OCI-LY3 (cell line): ENCODE results near the gene PIK3C2G.

ENCODE experiments used
- H2AFZ ChIP-seq: fragments of 200-600, 300-600 bp; shearing (Covaris generic); 2 replicates; pipeline ENCODE4 v1.6.0; 2014; ENCODE audit warnings: antibody characterized with exemption, low read depth, low read length
- H3K27ac ChIP-seq: fragments of 200-600, 300-600 bp; sonication (generic); 2 replicates; pipeline ENCODE4 v1.5.1; 2014; ENCODE audit warnings: mild to moderate bottlenecking, low read length, moderate library complexity, mixed read lengths
- H3K27me3 ChIP-seq: fragments of 200-600, 300-600 bp; sonication (generic); 2 replicates; pipeline ENCODE4 v1.6.1; 2014; ENCODE audit warnings: low read depth, low read length, mixed read lengths
- H3K36me3 ChIP-seq: fragments of 200-600, 300-600 bp; sonication (generic); replicated peaks from 2 replicates; pipeline ENCODE3; 2014; ENCODE audit warnings: low read depth, low read length, mixed read lengths
- H3K4me1 ChIP-seq: fragments of 300-600, 200-600 bp; sonication (generic); 2 replicates; pipeline ENCODE4 v1.6.1; 2014; ENCODE audit warnings: low read length, mixed read lengths
- H3K4me2 ChIP-seq: fragments of 200-600, 300-600 bp; sonication (generic); 2 replicates; pipeline ENCODE4 v1.6.1; 2014; ENCODE audit warnings: low read length, mixed read lengths
- H3K4me3 ChIP-seq: fragments of 300-600, 200-600 bp; sonication (generic); 2 replicates; pipeline ENCODE4 v1.5.1; 2014; ENCODE audit warnings: antibody characterized with exemption, mild to moderate bottlenecking, low read length, moderate library complexity
- H3K79me2 ChIP-seq: fragments of 300-600, 200-600 bp; shearing (Covaris generic); 2 replicates; pipeline ENCODE4 v1.6.1; 2014; ENCODE audit warnings: mild to moderate bottlenecking, low read length, mixed read lengths
- H3K9ac ChIP-seq: fragments of 300-600, 200-600 bp; shearing (Covaris generic); 2 replicates; pipeline ENCODE4 v1.6.0; 2014; ENCODE audit warnings: mild to moderate bottlenecking, low read length, moderate library complexity
- H3K9me3 ChIP-seq: fragments of 200-600, 300-600 bp; shearing (Covaris generic); 2 replicates; pipeline ENCODE4 v1.6.1; 2014; ENCODE audit warnings: low read length, mixed read lengths; ENCODE audit not compliant: insufficient read depth
- H4K20me1 ChIP-seq: fragments of 200-600, 300-600 bp; sonication (generic); 2 replicates; pipeline ENCODE4 v1.6.1; 2016; ENCODE audit warnings: low read length, mixed read lengths; ENCODE audit not compliant: insufficient read depth
- EZH2phosphoT487 ChIP-seq: fragments of 200-600 bp; shearing (Covaris generic); IDR thresholded peaks from 2 replicates; pipeline ENCODE4 v1.6.1; 2018; ENCODE audit warnings: antibody characterized with exemption, mixed run types, low read depth
- TF ChIP-seq, protein P1 (sequence below): fragments of 200-600, 300-600 bp; sonication (generic); IDR thresholded peaks from 2 replicates; pipeline ENCODE4 v1.5.1; 2014; ENCODE audit warnings: antibody characterized with exemption, low read length, low read depth

Gene PIK3C2G

DNA sequence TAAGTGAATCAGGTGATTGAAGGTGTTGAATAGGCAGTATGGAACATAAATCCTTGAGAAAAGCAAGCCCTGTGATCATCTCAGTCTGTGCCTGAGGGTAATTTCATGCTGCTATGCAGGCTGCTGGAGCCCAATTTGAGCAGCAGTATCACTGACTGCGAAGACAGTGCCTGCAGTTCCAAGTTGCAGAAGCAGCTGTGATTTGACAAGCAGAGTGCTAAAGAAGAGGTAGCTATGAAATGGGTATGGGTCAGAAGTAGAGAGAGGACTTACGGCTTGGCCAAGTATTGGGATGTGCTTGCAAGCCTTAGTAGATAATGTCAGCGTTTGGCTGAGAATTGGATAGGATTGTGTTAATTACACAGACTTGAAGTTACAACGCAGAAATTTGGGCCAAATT, 22.5 kb downstream of the PIK3C2G start:
- Histone ChIP-seq H3K27me3 (no peaks in the 10 kb centered on the region), H3K36me3 (no peaks in the 10 kb centered on the region), H2AFZ (no peak overlapping the region), H3K79me2 (no peaks in the 10 kb centered on the region), H3K9me3 (no peaks in the 10 kb centered on the region), H3K27ac (no peak overlapping the region), H3K4me3 (no peak overlapping the region), H3K4me1 (no peaks in the 10 kb centered on the region), H4K20me1 (no peaks in the 10 kb centered on the region), H3K4me2 (no peak overlapping the region), H3K9ac (no peak overlapping the region)
- TF ChIP-seq, protein P1, sequence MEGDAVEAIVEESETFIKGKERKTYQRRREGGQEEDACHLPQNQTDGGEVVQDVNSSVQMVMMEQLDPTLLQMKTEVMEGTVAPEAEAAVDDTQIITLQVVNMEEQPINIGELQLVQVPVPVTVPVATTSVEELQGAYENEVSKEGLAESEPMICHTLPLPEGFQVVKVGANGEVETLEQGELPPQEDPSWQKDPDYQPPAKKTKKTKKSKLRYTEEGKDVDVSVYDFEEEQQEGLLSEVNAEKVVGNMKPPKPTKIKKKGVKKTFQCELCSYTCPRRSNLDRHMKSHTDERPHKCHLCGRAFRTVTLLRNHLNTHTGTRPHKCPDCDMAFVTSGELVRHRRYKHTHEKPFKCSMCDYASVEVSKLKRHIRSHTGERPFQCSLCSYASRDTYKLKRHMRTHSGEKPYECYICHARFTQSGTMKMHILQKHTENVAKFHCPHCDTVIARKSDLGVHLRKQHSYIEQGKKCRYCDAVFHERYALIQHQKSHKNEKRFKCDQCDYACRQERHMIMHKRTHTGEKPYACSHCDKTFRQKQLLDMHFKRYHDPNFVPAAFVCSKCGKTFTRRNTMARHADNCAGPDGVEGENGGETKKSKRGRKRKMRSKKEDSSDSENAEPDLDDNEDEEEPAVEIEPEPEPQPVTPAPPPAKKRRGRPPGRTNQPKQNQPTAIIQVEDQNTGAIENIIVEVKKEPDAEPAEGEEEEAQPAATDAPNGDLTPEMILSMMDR = no peak
- TF ChIP-seq EZH2phosphoT487 = no peak

DNA sequence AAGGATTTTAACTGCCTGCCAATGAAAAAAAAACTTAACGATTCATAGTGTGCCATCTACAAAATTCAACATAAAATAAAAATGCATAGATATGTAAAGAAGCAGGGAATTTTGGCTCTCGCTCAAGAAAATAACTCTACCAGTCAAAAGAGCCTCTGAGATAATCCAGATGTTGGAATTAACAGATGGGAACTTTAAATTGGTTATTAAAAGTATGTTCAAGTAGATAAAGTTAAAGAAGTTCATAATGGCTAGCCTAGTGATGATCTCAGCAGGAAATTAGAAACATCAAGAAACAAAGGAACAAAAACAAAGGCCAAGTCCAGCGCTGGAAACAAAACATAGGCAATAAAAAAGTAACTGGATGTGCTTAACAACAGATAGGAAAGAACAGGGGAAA, 23.1 kb downstream of the PIK3C2G start:
- Histone ChIP-seq H3K79me2 (no peaks in the 10 kb centered on the region), H2AFZ (no peak overlapping the region)

DNA sequence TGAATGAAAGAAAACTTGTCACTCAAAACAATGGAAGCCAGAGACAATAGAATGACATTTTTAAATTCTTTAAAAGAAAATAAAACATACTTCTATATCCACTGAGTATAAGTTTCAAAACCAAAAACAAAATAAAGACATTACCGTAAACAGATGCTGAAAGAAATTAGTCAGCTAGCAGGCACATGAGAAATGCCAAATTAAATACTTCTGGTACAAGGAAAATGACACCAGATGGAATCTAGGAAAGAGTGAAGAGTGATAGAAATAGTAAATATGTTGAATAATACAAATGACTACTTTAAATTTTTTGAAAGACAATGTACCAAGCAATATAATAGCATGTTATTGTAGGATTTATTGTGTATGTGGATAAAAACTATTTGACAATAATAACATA, 23.8 kb downstream of the PIK3C2G start:
- no peaks in the 10 kb centered on the region for H3K9me3 ChIP-seq
- H3K27me3 ChIP-seq = no peaks in the 10 kb centered on the region
- H3K79me2 ChIP-seq = no peaks in the 10 kb centered on the region
- TF ChIP-seq, protein P1 = no peak
- TF ChIP-seq EZH2phosphoT487 = no peak
- H3K36me3 ChIP-seq = no peaks in the 10 kb centered on the region
- no peak overlapping the region for H3K27ac ChIP-seq
- H3K9ac ChIP-seq = no peak overlapping the region
- no peak overlapping the region for H3K4me2 ChIP-seq
- no peaks in the 10 kb centered on the region for H3K4me1 ChIP-seq
- H4K20me1 ChIP-seq = no peaks in the 10 kb centered on the region
- H2AFZ ChIP-seq = no peak overlapping the region
- H3K4me3 ChIP-seq = no peak overlapping the region

More for the DNA sequence above, 23.1 kb downstream of the PIK3C2G start:
- H3K27me3 ChIP-seq = no peaks in the 10 kb centered on the region
- no peak overlapping the region for H3K4me3 ChIP-seq
- no peaks in the 10 kb centered on the region for H3K36me3 ChIP-seq
- no peaks in the 10 kb centered on the region for H3K9me3 ChIP-seq
- no peak overlapping the region for H3K27ac ChIP-seq
- H3K4me1 ChIP-seq = no peaks in the 10 kb centered on the region
- no peak overlapping the region for H3K9ac ChIP-seq
- H3K4me2 ChIP-seq = no peak overlapping the region
- no peaks in the 10 kb centered on the region for H4K20me1 ChIP-seq
- TF ChIP-seq EZH2phosphoT487 = no peak
- TF ChIP-seq, protein P1 = no peak

- TF ChIP-seq, protein P1 = no peak
- no peak for TF ChIP-seq EZH2phosphoT487
- Histone ChIP-seq H3K4me1 (no peaks in the 10 kb centered on the region), H3K27ac (no peak overlapping the region), H3K27me3 (no peaks in the 10 kb centered on the region), H4K20me1 (no peaks in the 10 kb centered on the region), H3K36me3 (no peaks in the 10 kb centered on the region), H3K9me3 (no peaks in the 10 kb centered on the region), H3K79me2 (no peaks in the 10 kb centered on the region), H3K9ac (no peak overlapping the region), H3K4me2 (no peak overlapping the region), H2AFZ (no peak overlapping the region; the same call in 1 of the 2 replicates), H3K4me3 (no peak overlapping the region)
Measured at GRCh38 chr12:18290386-18290785, 29.1 kb downstream of the PIK3C2G start.
